HG03045 (cell line): ENCODE measurements around the gene ACER3.
"Not testable (repeated sequence)": the region's sequence is repeated elsewhere in the genome, so short reads cannot be mapped to it uniquely, and the experiment has no call there.

Experiments
- ATAC-seq: cut with Tn5 transposase; IDR thresholded peaks from one replicate; pipeline ENCODE4 v1.9.1; 2021; ENCODE audit warnings: mild to moderate bottlenecking, moderate library complexity; ENCODE audit not compliant: unreplicated experiment

The ACER3 gene

DNA sequence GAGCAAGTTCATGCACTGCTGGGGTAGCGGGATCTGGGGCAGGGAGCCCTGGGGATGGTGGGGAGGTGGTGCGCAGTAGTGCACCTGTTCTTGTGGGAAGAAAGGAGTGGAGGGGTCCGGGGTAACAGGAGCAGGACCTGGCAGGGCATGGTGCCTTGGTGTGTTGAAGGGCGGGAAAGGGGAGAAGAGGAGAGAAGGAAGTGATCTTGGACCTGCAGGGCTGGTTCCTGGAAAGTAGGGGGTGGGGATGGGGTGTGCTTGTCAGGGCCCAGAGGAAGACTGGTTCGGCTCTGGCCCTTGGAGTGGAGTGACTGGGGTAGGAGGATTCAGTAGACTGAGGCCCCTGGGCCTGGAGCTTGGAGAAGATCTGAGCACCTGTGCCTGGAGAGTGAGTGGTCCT lies 195.2 kb downstream of the ACER3 start:
- no peak for ATAC-seq

DNA sequence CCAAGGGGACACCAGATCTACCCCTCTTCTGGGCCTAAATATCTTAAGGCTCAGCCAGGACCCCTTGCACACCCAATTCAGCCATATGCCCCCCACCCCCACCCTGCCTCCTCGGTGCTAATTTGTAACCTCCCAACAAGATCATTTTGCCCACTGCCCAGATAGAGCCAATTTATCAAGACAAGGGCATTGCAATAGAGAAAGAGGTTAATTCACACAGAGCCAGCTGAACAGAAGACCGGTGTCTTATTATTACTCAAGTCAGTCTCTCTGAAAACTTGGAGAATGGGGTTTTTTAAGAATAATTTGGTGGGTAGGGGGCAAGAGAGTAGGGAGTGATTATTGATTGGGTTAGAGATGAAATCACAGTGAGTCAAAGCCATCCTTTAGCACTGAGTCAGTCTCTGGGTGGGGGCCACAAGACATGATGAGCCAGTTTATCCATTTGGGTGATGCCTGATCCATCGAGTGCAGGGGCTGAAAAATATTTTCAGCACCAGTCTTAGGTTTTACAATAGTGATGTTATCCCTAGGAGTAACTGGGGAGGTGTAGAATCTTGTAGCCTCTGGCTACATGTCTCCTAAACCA lies 196.2 kb downstream of the ACER3 start:
- no peak for ATAC-seq

DNA sequence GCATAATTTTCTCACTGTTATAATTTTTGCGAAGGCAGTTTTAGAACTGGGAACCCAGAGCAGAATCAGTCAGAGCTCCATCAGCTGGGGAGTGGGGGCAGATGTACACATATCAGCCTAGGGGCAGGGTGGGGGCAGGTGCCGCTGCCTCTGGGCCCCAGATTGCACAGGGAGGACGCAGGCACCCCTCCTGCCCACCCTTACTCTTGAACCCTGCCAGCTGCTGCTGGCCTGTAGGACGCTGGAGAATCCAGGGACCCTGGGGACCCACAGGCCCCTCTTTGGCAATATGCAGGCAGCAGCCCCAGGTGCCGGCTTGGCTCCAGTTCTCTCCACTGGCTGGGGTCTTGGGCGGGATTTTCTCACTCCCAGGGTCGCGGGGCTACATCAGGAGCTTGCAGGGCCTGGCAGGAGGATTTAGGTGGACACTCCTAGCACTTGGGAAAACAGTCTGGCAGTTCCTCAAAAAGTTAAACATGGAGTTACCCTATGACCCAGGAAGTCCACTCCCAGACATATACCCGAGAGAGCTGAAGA lies 197.3 kb downstream of the ACER3 start:
- ATAC-seq, result no peak

DNA sequence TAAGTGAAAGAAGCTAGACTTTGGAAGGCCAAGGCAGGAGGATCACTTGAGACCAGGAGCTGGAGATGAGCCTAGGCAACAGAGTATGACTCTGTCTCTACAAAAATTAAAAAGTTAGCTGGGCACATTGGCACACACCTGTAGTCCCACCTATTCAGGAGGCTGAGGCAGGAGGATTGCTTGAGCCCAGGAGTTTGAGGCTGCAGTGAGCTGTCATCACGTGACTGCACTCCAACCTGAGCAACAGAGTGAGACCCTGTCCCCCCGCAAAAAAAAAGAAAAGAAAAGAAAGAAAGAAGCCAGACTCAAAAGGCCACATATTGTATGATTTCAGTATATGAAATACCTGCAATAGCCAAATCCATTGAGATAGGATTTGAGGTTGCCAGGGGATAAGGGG lies 198.2 kb downstream of the ACER3 start:
- no peak for ATAC-seq

- ATAC-seq, result no peak
These were observed 199.1 kb downstream of the ACER3 start for GRCh38 chr11:77059806-77060205.

GRCh38 chr11:77060234-77060633 lies 199.5 kb downstream of the ACER3 start:
- ATAC-seq, result no peak

DNA sequence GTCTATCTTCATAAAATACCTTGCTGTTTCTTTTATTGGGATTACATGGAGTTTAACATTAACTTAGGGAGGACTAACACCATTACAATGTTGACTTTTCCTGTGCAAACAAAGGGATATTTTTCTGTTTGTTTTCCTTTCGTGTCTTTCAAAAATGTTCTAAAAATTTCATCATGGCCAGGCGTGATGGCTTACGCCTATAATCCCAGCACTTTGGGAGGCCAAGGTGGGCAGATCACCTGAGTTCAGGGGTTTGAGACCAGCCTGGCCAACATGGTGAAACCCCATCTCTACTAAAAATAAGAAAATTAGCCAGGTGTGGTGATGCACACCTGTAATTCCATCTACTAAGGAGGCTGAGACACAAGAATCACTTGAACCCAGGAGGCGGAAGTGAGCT lies 200.5 kb downstream of the ACER3 start:
- not testable (repeated sequence) for ATAC-seq

- ATAC-seq, result no peak
These were observed 202.2 kb downstream of the ACER3 start for GRCh38 chr11:77062924-77063323.

DNA sequence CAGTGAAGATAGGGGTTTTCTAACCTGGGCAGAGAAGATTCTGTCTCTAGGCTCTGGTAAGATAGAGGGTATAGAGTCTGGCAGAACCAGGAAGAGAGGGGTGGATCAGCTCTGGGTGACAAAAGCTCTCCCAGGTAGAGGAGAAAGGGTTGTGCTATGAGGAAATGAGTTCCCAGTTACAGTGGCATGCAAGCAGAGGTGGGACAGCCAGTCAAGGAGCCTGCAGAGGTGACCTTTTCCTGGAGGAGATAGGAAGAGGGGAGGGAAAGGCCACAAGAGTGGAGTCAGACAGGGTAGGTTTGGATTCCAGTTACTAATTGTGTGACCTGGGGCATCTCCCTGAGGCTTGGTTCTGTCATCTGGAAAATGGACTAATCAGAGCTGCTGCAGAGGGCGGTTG lies 202.7 kb downstream of the ACER3 start:
- ATAC-seq, result no peak

DNA sequence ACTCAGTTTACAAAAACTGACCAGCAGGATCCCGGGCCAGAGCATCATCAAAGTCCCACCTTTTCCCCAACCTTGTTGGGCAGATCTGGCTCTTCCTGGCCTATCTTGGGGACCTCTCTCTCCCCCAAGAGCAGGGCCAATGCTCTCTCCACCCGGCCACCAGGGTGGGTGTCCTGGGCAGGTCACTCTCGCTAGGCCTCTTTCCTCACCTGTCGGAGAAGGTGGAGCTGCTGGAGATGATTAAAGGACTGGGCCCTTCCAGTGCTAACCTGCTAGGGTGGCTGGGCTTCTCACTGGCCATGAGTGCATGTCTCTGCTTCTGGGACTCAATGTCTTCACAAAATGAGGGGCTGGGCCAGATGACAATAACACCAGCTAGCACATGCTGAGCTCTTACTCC lies 203.1 kb downstream of the ACER3 start:
- no peak for ATAC-seq

DNA sequence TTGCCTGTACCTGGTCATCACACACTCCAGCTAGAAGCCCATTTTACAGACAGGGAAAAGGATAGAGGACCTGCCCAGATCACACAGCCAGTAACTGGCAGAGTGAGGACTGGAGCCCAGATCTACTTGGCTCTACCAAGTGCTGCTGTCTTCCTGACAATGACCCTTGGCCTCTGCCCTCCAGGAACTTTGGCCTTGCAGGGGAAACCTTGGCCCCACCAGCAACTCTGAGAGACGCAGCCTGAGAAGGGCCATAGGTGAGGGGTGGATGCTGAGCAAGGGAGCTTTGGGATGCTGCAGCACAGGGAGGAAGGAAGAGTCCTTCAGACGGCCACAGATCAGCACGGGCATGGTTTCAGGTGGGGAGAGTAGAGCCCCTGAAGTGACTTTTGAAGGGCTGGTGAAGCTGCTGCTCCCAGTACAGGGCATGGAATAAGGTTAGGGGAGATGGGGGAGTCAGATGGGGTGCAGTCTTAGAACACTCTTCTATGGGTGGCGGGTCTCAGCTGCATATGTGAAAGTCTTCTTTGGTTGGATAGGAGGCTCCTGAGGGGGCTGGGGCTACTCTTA lies 204.0 kb downstream of the ACER3 start:
- no peak for ATAC-seq

- ATAC-seq, result no peak
These were observed 205.1 kb downstream of the ACER3 start for GRCh38 chr11:77065878-77066228.

- peak; percentile 86 for ATAC-seq
These were observed 205.7 kb downstream of the ACER3 start, which contains the start of gene CAPN5 for GRCh38 chr11:77066229-77067042. Gene CAPN5 (plus strand): TSS chr11:77066971. CDS start chr11:77084887, 17,916 bp downstream.

- no peak for ATAC-seq
These were observed 207.2 kb downstream of the ACER3 start for GRCh38 chr11:77067861-77068443.

DNA sequence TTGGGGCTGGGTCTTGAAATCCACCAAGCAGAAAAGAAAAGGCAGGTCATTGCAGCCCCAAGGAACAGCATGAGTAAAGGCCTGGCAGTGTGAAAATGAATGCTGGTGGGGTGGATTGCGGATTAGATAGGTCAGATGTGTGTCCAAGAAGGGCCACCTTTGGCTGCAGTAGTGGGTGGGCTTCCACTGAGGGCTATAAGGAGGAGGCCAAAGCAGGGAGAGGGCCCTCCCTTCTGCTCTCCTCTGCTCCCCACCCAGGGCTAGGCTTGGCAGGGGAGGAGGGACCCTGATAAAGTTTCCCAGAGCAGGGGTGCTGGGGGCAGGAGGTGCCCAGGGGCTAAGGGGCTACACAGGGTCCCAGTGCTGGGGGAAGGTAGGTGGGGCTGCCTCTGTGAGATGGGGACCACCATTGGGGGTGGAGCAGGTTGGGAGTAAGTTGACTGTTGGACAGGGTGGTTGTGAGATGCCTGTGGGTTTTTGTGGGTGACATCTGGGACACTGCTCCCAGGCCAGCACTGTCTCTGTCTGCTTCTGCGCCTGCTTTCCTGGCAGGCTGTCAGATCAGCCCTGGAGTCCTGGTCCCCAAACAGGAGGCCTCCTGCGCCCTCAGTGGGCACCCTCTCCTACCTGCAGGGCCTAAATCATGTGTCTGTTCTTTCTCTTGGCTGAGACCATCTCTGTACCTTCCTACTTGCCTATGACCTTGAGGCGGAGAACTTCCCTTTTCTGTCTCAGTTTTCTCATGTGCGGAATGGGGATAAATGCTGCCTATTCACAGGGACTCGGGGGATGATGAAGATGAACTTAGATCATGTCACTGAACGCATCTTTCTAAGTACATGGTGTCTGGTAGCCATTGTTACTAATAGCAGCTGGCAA lies 208.0 kb downstream of the ACER3 start:
- ATAC-seq, result no peak

DNA sequence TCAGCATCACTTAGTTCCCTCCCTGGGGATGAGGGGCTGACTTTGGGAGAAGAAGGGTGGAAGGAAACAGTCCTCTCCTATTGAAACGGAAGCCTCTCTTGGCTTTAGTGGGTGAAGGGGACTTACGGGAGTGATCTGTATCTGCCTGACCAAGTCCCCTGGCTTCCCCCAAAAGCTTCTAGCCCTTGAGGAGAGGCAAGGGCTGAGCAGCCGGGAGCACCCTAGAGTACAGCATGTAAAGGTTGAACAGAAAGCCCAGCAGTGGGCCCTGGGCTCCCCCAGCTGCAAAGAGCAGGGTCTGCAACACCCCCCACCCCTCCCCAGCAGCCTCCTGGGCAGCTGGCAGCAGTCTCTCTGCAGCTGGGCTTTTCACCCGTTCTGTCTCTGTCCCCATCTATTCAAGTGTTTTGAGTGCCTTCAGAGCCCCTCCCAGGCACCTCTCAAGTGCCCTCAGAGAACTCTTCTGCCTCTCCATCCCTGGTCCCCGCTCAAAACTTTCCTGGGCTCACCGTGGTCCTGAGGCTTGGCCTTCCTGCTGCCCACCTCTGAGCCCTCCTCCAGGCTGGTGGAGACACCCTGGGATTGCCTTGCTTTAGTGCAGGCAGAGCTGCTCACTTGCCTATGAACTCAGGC lies 208.7 kb downstream of the ACER3 start:
- no peak for ATAC-seq

DNA sequence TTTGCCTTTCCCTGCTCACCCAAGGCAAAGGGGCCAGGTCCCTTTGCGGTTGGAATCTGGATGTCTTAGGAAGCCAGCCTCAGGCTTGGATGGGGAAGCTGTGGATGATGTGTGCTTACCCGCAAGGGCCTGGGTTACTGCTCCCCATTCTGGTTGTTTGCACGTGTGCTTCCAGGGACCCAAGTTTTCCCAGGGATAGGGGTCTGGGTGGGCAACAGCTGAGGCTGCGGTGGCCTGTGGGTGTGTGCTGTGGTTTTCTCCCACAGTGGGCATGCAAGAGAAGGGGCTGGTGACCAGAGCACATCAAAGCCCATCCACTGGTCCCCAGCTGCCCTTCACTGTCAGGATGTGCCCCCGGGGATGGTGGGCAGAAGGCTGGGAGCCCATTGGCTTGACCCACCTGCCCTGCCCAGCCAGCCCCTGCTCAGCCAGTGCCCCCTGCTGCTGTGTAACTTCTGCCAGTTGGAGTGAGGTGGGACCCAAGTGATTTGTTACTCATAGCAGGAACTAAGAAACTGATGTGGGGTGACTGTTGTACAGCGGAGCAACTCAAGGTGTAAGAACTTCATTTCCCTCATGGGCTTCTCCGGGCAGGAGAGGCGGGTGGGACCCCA lies 209.4 kb downstream of the ACER3 start:
- no peak for ATAC-seq

DNA sequence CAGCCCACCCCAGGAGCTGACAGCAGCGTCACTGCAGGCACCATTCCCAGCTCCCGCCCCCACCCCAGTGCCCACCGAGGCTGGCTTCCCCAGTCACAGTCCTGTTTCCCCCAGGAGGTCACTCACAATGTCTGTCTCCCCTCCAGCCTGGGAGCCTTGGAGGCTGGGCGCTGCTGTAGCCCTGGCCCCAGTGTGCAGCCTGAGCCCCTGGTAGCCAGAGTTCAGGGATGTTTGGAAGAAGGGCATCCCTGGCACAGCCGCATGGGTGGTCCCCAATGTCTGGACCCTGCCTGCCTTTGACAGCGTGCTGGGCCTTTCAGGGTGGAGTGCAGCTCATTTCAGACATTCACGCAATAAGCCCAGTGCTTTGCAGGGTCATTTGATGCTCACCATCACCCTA lies 210.4 kb downstream of the ACER3 start:
- no peak for ATAC-seq

- ATAC-seq, result no peak
These were observed 211.2 kb downstream of the ACER3 start for GRCh38 chr11:77071671-77072605.
